GM18499 (cell line): ENCODE data around the gene B3GNT4.
"Not testable (repeated sequence)": the region's sequence is repeated elsewhere in the genome, so short reads cannot be mapped to it uniquely, and the experiment has no call there.

ENCODE experiments used
- ATAC-seq: cut with Tn5 transposase; IDR thresholded peaks from one replicate; pipeline ENCODE4 v1.9.1; 2021; ENCODE audit warnings: moderate number of reproducible peaks; ENCODE audit not compliant: insufficient read depth, unreplicated experiment

The B3GNT4 gene

GRCh38 chr12:122207391-122207790 lies 3.9 kb downstream of the B3GNT4 start:
- no peak for ATAC-seq

DNA sequence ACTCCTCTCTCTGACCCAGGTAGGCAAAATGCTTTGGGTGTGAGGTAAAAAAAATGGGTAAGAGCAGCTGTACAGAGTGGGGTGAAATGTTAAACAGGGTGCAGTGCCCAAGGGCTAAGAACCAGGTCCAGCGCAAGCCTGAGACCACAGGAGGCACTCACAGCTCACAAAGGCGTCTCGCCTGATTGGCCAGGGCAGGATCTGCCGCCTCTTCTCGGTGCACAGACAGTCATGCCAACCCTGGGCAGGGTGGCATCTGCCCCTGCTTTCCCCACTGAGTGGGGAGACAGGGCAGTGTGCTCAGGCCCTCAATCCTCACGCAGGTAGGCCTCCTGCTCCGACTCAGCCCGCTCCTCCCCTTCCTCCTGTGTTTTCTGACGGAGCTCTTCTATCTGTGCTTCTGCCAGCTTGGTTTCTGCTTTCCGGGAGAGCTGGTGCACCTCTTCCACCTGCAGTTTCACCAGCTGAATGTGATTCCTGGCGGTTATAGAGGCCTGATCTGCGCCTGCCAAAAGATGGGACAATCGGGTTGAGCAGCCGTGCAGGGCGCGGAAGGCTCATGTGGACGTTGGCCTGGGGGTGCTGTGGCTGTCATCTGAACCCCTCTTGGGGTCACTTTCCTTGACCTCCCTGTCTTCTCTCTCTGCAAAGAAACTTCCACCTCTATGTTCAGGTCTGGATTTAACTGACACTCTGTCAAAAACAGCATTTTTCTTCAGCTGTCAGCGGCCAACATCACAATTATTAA lies 4.7 kb downstream of the B3GNT4 start:
- ATAC-seq = no peak

- ATAC-seq = no peak
Observed at GRCh38 chr12:122215771-122216170, 12.3 kb downstream of the B3GNT4 start.

GRCh38 chr12:122216445-122216844 lies 12.9 kb downstream of the B3GNT4 start:
- no peak for ATAC-seq

DNA sequence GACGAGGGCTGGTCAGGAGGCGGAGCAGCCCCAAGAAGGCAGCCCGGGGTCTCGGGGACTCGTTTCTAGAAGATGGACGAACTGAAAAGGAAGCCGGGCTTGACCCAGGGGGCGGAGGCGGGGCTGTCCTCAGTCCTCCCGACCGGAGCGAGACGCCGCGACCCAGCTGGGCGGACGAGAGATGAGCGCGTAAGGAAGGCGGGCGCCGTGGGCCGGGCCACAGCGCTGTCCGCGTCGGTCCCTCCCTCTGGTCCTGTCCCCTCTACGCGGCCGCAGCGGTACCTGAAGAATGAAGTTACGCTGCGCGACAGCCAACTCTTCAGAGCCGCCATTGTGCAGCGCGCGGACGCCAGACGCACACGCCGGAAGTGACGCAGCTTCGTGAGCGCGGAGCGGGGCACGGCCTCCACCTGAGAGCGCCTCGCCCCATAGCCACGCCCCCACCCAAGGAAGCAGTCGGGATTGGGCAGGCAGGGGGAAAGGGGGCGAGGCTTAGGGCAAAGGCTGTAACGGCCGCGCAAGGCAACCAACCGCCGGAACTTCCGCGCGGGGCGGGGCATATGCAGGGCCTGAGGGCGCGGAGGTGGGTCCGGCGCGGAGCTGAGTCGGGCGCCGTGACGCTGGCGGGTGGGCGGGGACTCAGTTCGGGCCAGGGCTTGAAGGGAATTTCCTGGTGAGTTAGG lies 22.3 kb downstream of the B3GNT4 start, which contains the start of gene DIABLO:
Gene DIABLO, minus strand, starts transcription at position 370 of the 683 bp plus-strand sequence. Its CDS starts 38 bp downstream, at position 332.
- ATAC-seq = peak; percentile 76

DNA sequence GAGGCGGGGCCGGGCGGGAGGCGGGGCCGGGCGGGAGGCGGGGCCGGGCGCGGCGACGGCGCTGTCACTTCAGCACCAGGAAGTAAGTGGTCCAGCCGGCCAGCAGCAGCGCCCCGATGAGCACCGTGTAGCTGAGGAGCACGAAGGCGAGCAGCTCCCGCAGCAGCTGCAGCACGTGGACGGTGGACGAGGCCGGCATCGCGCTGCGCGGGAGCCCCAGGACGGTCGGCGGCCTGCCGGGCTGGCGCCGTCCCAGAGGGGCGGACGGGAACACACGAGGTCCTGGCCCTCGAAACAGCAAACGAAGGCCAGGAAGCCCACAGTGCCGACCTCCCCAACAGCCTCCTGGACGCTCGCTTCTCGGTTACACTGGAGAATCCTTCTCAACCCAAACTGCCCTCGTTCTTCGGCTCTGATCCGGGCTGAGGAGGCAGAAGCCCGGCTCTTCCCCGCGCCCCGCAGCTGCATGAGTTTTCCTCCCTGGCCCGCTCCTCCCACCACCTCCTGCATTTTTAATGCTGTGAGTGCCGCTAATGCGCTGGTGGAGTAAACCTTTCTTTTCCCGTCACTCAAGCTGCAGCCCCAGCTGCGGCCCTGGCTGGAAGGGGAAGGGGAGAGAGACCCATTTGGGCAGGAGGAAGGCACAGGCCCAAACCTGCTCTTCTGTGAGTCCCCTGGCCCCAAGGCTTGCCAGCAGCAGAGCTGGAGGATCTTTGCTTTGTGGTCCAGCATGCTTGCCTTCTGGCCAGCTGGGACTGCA lies 23.0 kb downstream of the B3GNT4 start:
- ATAC-seq = peak; percentile 29

GRCh38 chr12:122227341-122227740 lies 23.8 kb downstream of the B3GNT4 start:
- no peak for ATAC-seq

DNA sequence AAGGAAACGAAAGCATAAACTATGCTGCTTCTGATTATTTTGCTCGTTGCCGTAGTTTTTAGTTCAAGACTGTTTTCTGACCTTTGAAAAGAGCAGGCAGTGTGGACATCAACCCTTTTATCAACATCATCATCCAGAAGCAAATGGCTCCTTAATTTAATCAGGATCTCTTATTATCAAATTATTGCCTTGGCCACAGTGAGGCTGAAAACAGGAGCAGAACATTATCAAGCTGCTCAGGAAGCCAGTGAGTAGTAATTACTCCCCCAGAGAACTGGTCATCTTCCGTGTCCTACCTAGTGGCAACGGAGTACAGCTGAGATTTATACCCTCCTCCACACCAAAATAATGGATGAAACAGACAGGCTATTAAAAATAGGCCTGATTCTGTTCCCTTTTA lies 24.6 kb downstream of the B3GNT4 start:
- ATAC-seq = no peak

- ATAC-seq = no peak
Observed at GRCh38 chr12:122230798-122231197, 27.3 kb downstream of the B3GNT4 start.

- ATAC-seq = no peak
Observed at GRCh38 chr12:122232691-122233090, 29.2 kb downstream of the B3GNT4 start.

DNA sequence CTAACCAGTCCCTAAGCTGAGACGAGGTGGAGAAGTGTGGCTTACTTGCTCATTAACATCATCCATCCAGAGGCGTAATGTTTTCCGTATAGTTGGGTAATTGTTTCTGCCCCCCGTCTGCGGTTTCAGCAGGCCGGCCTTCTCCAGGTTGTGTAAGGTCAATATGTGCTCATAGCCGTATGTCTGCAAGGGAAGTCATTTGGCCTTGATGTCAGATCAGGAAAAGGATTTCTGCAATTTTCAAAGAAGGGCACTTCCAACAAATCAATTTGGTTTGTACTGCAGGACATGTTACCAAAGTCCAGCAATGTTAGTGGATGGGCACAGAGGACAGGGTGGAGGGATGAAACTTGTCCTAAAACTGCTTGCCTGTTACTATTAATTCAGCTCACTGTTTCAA lies 32.2 kb downstream of the B3GNT4 start:
- no peak for ATAC-seq

- ATAC-seq = no peak
Observed at GRCh38 chr12:122238861-122239260, 35.4 kb downstream of the B3GNT4 start.

DNA sequence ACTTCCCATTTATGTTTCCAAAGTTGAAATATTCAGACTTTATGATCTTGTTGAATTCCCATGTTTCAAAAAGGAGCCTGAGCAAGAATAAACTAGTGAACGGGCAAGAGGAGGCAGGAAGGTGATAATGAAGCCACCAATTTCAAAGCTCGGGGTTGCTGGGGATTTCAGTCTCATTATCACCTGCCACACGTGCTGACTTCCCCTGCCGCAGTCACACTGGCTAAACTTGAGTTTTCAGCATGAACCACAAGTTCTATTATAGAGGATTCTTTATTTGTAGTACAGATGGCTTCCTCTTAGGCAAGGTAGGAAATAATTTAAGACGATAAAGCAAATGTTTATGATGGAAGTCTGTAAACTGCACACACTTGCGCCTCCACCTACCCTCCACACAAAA lies 40.5 kb downstream of the B3GNT4 start:
- no peak for ATAC-seq

- ATAC-seq = no peak
Observed at GRCh38 chr12:122244565-122245371, 41.3 kb downstream of the B3GNT4 start.

GRCh38 chr12:122245553-122245952 lies 42.0 kb downstream of the B3GNT4 start:
- ATAC-seq = no peak

- ATAC-seq = no peak
Observed at GRCh38 chr12:122250047-122250446, 46.5 kb downstream of the B3GNT4 start.

- ATAC-seq = no peak
Observed at GRCh38 chr12:122250536-122250935, 47.0 kb downstream of the B3GNT4 start.

DNA sequence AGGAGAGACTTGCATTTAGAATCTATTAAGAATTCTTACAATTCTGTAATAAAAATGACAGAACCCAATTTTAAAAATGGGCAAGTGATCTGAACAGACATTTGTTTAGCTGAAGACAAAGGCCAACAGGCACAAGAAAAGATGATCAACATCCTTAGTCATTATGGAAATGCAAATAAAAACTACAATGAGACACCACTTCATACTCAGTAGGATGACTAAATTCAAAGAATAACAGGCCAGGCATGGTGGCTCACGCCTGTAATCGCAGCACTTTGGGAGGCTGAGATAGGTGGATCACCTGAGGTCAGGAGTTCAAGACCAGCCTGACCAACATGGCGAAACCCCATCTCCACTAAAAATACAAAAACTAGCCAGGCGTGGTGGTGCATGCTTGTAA lies 55.0 kb downstream of the B3GNT4 start:
- ATAC-seq = not testable (repeated sequence)
